Measurements from ENCODE around the gene MYLK.
A peak's percentile ranks its signal among the peaks of the same experiment; 100 is the strongest.

Gene MYLK

DNA sequence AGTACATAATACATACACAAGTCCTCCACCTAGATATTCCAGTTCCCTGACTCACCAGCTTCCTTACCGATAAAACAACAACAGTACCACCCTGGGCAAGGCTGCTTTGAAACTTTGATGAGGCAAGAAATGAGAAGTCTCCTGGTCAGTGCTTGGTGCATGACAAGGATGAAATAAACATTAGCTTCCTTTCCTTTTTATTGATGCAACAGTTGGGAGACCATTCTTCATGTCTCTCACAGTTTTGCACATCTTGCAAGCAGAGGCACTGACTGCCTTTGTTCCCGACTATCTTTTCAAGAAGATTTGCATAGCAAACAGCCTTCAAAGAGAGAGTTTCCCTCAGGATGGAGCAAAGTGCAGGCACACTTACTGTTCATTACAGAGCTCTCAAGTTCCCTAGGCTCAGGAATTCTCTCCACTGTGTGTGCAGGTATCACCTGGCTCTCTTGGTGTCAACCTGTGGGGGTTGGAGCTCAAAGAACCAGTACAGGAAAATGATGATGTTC lies 65.2 kb downstream of the MYLK start:
- DNase-seq (ENCODE audit: low read depth): peak; percentile 90

- DNase-seq (ENCODE audit: low read depth): peak; percentile 50
Measured at GRCh38 chr3:123818324-123818920, 65.7 kb downstream of the MYLK start.

DNA sequence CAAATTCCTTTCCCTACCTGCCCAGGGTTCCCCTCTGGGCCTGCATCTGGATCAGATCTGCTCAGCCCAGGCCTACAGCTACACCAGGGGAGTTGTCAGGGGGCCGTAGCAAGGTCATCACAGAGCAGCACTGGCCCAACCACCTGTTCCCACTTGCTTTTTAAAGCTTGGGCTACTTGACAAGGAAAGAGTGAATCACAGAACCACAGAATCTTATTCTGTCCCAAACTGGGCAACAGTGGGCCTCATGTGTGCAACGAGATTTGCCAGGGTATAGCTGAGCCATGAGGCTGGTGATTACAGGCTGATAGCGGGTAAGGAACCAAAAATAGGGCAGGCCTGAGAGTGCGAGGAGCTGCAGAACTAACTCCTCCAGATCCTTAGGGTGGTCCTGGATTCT lies 66.7 kb downstream of the MYLK start:
- no peak for DNase-seq (ENCODE audit: low read depth)

GRCh38 chr3:123816673-123817207 lies 67.4 kb downstream of the MYLK start:
- DNase-seq (ENCODE audit: low read depth): peak; percentile 74

DNA sequence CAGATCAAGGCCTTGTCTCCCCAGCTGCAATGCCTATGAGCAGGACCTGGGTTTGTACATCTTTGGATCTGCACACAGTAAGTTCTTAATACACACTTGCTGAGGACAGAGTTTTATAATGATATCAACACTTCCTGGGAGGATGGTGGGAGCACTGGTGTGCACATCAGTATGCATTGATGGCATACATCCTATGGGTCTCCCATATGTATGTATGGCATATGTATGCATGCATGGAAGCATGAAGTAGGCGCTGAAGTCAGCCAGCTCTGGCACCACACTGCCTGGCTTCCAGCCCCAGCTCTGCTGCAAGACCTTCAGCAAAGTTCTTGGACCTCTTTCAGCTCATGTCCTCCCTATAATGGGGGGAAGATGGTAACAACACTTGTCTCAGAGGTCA lies 68.2 kb downstream of the MYLK start:
- DNase-seq (ENCODE audit: low read depth): no peak

DNA sequence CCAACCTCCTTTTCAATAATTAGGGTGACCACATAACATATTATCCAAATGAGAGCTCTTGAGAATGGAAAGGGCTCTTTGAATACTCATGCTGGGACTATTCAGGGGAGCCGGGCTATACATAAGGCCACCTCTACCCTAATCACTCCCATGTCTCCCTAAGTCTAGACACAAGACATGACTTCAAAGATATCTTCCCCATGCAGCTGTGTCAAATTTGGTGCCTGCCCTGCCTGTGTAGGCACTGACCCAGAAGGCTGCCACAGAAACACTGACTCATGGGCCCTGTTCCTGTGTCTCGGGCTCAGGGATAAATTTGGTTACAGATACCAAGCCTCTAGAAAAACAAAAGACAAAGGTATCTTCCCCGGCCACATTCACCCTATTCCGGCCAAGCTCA lies 70.3 kb downstream of the MYLK start:
- DNase-seq (ENCODE audit: low read depth): peak; percentile 37

DNA sequence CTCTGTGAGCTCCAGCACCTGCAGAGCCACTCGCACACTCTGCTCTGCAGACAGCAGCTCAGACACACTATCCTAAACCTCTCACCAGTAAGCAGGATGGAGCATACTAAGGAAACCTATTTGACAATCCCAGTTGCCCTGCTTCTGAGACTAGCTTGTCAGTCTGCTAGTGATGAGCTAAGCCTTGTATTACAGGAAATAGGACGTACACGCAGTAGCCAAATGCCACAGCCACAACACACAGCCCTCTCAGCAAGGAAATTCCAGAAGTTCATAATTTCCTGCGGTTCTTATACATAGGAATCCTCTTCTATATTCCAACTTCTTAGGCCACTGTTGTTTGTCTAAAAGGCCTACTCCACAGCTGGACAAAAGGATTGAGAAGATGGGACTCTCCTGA lies 74.5 kb downstream of the MYLK start:
- peak; percentile 84 for DNase-seq (ENCODE audit: low read depth)

DNA sequence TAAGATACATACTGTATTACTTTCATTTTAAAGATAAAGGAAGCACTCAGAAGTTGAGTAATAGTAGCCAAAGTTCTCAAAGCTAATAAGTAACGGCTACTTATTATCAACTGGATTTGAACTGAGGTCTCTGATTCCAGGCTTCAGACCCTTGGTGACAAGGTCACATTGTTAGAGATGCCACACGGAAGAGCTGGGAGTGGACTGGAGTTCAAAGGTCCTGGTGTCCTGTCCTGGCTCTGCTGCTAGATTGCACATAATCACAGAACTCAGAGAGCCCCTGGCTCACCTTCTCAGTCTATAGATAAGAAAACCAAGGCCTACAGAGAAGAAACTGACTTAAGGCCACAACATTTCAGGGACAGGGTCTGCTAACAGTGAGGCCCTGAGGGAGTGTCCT lies 75.3 kb downstream of the MYLK start:
- no peak for DNase-seq (ENCODE audit: low read depth)

- DNase-seq (ENCODE audit: low read depth): no peak
Measured at GRCh38 chr3:123807820-123808219, 76.3 kb downstream of the MYLK start.

DNA sequence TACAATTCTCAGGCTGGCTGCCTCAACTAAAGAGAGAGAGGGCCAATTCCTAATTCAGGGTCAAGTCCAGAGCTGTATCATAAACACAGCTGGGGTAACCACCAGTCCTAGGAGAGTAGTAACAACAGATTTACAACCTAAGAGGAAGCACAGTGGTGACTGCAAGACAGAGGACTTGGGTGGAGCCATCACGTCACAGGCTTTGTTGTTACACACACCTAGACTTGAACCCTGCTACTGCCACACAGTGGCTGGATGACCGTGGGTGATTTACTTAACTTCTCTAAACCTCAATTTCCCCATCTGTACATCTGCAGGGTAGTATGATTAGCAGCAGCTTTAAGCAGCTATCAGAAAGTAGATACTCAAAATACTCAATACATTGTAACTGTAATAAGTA lies 78.6 kb downstream of the MYLK start:
- DNase-seq (ENCODE audit: low read depth): no peak

DNA sequence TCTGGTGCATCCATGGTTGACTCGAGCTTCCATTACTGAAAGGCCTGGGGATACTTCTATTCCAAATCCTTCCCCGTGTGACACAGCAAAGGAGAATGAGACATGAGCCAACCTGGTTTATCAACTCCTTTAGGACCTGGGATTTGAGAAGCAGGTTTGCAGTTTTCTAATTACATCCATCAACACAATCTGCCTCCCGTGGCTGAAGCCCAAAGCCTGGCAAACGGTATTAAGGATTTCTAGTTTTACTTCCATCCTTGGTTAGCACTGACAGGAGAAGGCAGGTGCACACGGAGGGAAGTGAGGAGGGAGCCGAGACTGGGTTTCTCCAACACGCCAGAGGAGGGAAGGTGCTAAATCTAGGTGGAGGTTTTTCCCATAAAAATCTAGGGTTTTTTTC lies 79.0 kb downstream of the MYLK start:
- no peak for DNase-seq (ENCODE audit: low read depth)

- DNase-seq (ENCODE audit: low read depth): no peak
Measured at GRCh38 chr3:123804676-123805075, 79.5 kb downstream of the MYLK start.

GRCh38 chr3:123803521-123803920 lies 80.6 kb downstream of the MYLK start:
- no peak for DNase-seq (ENCODE audit: low read depth)

DNA sequence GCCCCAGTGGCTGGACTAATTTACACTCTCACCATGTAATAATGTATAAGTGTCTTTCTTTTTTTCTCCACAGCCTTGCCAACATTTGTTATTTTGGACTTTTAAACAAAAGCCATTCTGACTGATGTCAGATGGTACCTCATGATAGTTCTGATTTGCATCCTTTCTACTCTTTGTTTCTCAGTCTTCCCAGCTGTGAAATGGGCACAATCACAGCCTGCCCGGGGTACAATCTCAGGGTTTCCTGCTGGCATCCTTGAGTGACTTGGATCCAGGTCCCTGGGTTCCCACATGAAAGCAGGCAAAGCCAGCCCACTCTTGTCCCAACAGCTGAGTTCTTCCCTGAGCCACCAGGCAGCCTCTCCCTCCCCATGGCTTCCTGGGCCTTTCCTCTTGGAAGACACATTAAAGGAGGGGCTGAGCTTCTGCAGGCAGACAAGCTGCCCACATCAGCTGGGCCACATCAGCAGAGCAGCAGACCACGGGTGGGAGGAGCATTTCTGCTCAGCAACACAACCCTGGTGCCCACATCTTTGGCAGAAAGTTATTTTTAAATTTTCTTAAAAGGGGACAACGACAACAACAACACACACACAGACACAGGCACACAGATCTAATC lies 82.0 kb downstream of the MYLK start:
- DNase-seq (ENCODE audit: low read depth): no peak

DNA sequence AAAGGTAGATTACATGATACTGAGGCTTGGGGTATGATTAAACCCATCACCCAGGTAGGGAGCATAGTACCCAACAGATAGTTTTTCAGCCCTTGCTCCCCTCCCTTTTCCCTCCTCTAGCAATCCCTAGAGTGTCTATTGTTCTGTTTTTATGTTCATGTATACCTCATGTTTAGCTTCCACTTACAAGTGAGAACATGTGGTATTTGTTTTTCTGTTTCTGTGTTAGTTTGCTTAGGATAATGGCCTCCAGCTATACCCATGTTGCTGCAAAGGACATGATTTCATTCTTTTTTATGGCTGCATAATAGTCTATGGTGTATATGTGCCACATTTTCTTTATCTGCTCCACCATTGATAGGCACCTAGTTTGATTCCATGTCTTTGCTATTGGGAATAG lies 82.7 kb downstream of the MYLK start:
- no peak for DNase-seq (ENCODE audit: low read depth)

GRCh38 chr3:123800362-123800682 lies 83.8 kb downstream of the MYLK start:
- no peak for DNase-seq (ENCODE audit: low read depth)

DNA sequence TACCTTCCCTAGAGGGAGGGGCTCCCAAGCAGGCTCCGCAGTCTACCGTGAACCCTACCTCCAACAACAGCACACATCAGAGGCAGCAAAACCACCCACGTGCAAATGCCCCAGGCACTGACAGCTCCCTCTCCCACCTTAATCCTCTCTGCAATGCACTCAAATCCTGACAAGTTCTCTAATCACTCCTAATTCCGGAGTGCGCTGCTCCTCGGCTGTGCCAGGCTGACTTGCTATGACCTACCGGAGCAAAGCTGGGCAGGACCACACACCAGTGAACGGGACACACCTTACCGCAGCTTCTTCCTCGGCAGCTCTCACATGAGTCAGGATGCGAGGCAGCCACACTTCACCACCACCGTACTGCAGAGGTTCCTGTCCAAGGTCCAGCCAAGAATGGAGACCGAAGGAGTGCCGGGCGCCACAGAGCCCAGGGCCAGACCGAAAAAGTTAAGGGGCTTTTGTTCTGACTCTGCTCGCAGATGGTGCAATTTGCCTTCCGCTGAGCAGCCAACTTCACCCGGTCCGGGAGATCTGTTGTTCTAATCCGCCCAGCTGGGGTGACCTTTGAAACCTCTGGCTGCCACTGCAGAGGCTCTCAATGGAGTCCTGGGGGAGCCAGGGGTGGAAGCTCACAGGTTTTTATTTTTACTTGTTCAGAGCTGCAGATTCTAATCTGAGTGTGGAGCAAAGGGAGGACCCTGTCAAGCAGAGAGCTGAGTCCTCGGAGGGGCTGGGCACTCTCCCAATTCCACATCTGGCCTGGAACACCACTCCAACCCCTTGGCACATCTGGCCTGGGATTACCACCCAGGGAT lies 84.4 kb downstream of the MYLK start:
- peak; percentile 77 for DNase-seq (ENCODE audit: low read depth)

DNA sequence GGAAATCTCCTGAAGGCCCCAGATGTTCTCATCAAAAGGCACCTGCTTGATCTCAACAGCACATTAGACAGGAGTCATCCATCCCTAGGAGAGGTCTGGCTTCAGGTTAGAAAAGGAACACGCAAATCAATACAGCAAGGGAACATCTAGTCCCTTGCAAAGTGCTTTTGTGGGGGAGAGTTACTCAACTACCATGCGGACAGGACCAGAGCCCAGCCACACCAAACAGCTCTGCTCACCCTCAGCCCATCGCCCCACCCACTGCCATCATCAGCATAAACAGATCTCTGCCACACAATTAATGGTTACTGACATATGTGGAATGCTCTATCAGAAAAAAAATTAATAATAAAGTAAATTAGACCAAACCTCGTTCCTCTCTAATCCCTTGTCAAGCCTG lies 85.6 kb downstream of the MYLK start:
- no peak for DNase-seq (ENCODE audit: low read depth)

DNA sequence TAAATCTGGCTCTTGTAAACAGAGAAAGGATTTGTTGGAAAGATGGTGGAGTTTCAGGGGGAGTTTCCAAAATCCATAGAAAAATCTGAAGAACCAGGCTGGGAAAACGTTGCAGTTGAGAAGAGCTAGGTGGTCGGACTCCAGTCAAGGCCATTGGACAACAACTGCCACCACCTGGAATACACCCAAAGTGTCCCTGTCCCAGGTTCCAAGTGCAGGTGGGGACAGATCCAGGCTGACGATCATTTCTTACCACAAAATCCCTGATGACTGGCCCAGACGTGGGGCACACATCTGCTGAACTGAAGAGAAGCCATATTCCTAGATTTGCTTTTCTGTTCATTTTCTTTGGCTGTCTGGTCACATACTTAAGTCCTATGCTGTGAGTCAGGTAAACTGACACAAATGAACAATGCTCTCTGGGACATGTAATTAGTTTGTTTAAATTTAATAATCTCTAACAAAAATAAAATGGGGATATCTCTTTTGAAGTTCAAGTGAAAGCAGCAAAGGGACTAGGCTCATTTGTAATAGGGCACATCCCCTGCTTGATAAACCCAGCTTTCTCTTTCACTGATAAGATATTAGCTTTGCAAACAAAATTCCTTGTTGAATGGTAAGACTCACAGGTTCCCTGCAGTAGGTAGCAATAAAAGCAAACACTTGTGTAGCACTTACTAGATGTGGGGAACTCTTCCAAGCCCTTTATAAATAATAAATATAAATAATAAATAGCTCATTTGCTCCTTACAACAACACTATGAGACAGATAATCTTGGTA lies 88.5 kb downstream of the MYLK start:
- DNase-seq (ENCODE audit: low read depth): no peak

GRCh38 chr3:123793425-123793824 lies 90.7 kb downstream of the MYLK start:
- DNase-seq (ENCODE audit: low read depth): no peak

DNA sequence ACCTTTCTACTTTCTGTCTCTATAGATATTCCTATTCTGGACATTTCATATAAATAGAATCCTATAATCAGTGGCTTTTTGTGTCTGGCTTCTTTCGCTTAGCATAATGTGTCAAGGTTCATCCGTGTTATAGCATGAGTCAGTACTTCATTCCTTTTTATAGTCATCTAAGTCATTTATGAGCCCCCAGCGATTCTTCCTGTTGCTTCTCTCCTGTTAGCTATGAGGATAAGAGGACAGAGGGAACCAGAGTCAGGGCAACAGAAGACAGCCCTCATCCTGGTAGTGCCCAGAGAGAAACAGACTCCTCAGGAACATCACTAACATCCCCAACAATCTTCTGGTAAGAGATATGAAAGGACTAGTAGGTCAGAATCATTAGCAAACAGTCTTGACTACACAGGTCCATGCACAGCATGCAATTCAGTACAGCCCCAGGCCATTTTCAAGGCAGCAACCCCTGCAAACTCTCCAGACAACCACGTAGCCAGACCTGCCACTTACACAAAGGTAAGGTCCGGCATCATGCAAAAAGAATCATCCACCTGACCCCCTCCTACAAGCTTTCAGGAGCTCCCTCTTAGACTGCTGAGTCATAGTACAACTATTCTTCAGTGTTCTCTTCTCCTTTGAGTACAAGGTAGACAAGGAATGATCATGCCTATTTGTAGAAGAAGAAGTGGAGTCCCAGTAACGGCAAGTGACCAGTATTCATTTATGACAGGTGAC lies 91.5 kb downstream of the MYLK start:
- no peak for DNase-seq (ENCODE audit: low read depth)

- DNase-seq (ENCODE audit: low read depth): no peak
Measured at GRCh38 chr3:123791898-123792297, 92.2 kb downstream of the MYLK start.
